ENCODE results near the gene ACO1.

ACO1 gene

DNA sequence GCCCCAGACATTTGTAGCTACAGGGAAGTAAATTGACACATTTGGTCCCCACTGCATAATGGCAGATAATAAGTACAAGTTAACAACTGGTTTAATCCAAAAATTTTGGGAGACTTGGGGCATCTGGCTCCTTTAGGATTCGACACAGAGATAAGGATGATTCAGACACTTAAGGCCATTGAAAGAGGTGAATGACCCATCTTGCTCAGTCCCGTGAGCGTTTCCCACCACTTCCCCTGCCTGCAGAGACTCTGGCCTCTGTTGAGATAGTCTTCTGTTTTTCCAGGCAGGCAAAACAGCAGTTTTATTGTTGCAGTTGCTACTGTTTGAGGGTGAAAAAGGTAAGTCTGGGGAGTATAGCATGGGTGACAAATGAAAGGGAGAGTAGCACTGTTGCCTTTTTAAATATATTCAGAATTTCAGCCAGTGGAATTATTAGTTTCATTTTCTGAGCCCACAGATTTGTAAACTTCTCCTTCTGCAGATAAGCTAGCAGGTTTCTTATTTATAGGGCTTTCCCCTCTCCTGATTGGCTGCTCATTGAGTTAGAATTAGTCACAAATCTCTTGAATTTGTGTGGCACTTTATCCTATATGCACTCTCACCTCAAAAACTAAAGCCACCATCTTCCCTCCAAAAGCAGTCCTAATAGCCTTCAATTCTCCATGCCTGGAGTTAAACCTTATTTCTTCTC, 19.3 kb downstream of the ACO1 start:
- H3K4me3 ChIP-seq (ENCODE audit: low read length): no peak overlapping the region
- no peak overlapping the region for H3K4me2 ChIP-seq (ENCODE audit: low read length)
- peaks cover 6% of the 10 kb centered on the region for H3K4me1 ChIP-seq (ENCODE audit: control insufficient read depth, insufficient read depth, low read length)

DNA sequence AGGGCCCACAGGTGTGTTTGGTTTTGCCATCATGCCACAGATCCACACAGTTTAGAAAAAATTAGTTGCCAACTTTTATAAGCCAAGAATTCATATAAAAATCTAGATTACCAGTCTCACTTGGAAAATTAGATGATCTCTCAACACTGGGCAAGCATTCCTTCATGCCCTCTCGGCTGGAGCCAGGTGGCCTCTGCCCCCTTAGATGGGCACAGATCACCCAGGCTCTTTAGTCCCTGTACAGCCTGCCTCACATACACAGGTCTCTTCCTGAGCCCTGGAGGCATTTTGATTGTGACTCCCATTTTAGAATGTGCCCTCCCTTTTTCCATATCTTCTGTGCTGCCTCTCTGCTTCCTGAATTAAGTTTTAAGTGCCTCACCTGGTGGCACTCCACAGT, 20.0 kb downstream of the ACO1 start:
- no peaks in the 10 kb centered on the region for H3K27me3 ChIP-seq (ENCODE audit: control insufficient read depth, insufficient read depth, low read length)
- H3K4me1 ChIP-seq (ENCODE audit: control insufficient read depth, insufficient read depth, low read length): no peaks in the 10 kb centered on the region
- H3K4me3 ChIP-seq (ENCODE audit: low read length): no peak overlapping the region
- peaks cover 45% of the 10 kb centered on the region for H3K36me3 ChIP-seq (ENCODE audit: insufficient read depth, low read length)
- peaks cover 2% of the 10 kb centered on the region for H3K9me3 ChIP-seq (replicated peaks; ENCODE audit: low read length)
- no peak overlapping the region for H3K9ac ChIP-seq (ENCODE audit: low read depth, low read length)
- no peak overlapping the region for H3K4me2 ChIP-seq (ENCODE audit: low read length)

More for the DNA sequence above, 19.3 kb downstream of the ACO1 start:
- Histone ChIP-seq H3K36me3 (ENCODE audit: insufficient read depth, low read length) (peaks cover 38% of the 10 kb centered on the region), H3K9me3 (replicated peaks; ENCODE audit: low read length) (peaks cover 2% of the 10 kb centered on the region), H3K27me3 (ENCODE audit: control insufficient read depth, insufficient read depth, low read length) (no peaks in the 10 kb centered on the region), H3K9ac (ENCODE audit: low read depth, low read length) (no peak overlapping the region)

DNA sequence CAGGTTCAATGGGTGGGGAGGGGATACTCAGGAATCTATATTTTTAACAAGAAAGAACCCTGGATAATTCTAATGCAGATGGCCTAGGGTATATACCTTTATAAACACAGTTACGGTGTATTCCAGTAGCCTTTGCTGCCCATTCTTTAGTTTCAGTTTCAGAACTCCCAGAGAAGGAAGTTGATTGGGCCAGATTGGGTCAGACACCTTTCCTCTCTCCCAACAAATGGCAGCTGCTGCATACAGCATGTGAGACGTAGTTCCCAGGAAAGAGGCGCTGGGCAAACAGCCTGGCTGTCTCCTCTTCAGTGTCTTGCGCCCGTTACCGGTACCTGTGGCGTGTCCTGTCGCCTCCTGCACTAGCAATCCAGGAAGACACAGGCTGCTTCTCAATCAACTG, 20.4 kb downstream of the ACO1 start:
- H3K36me3 ChIP-seq (ENCODE audit: insufficient read depth, low read length): peaks cover 47% of the 10 kb centered on the region
- H3K27me3 ChIP-seq (ENCODE audit: control insufficient read depth, insufficient read depth, low read length): no peaks in the 10 kb centered on the region

DNA sequence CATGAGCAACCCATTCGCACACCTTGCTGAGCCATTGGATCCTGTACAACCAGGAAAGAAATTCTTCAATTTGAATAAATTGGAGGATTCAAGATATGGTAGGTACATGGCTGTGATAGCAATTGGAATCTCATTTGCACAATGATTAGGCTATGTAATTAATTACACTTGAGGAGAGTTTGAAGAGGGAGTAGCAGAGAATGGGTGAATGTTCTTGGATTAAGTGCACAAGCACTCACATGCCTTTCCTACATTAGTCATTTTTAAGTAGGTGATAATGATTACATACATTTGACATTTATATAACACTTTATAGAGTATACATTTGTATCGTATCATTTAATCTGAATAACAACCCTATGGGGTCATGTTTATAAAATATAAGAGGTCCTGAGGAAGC, 21.1 kb downstream of the ACO1 start:
- H3K36me3 ChIP-seq (ENCODE audit: insufficient read depth, low read length): peaks cover 48% of the 10 kb centered on the region
- no peaks in the 10 kb centered on the region for H3K27me3 ChIP-seq (ENCODE audit: control insufficient read depth, insufficient read depth, low read length)
- H3K4me3 ChIP-seq (ENCODE audit: low read length): no peak overlapping the region
- H3K9ac ChIP-seq (ENCODE audit: low read depth, low read length): no peak overlapping the region
- no peaks in the 10 kb centered on the region for H3K4me1 ChIP-seq (ENCODE audit: control insufficient read depth, insufficient read depth, low read length)
- H3K9me3 ChIP-seq (replicated peaks; ENCODE audit: low read length): peaks cover 2% of the 10 kb centered on the region
- no peak overlapping the region for H3K4me2 ChIP-seq (ENCODE audit: low read length)

More for the DNA sequence above, 20.4 kb downstream of the ACO1 start:
- H3K4me2 ChIP-seq (ENCODE audit: low read length): no peak overlapping the region
- H3K9me3 ChIP-seq (replicated peaks; ENCODE audit: low read length): peaks cover 2% of the 10 kb centered on the region
- no peak overlapping the region for H3K4me3 ChIP-seq (ENCODE audit: low read length)
- no peaks in the 10 kb centered on the region for H3K4me1 ChIP-seq (ENCODE audit: control insufficient read depth, insufficient read depth, low read length)
- no peak overlapping the region for H3K9ac ChIP-seq (ENCODE audit: low read depth, low read length)

DNA sequence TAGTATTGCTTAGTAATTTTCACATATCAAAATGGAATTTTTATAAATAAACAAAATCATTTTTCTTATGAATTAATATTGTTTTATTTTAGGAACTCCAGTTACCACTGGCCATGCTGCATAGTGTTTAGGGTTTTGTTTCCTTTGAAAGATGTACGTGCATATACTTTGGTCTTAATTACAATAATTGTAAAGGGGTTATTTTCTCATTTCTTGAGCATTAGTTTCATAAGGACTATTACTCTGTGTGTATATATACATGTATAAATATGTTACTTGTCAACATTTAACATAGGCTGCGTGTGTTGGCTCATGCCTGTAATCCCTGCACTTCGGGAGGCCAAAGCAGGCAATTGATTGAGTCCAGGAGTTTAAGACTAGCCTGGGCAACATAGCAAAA, 21.6 kb downstream of the ACO1 start:
- H3K4me1 ChIP-seq (ENCODE audit: control insufficient read depth, insufficient read depth, low read length): no peaks in the 10 kb centered on the region
- no peak overlapping the region for H3K4me3 ChIP-seq (ENCODE audit: low read length)
- H3K4me2 ChIP-seq (ENCODE audit: low read length): no peak overlapping the region
- H3K9ac ChIP-seq (ENCODE audit: low read depth, low read length): no peak overlapping the region
- H3K36me3 ChIP-seq (ENCODE audit: insufficient read depth, low read length): peaks cover 53% of the 10 kb centered on the region
- H3K27me3 ChIP-seq (ENCODE audit: control insufficient read depth, insufficient read depth, low read length): no peaks in the 10 kb centered on the region
- peaks cover 2% of the 10 kb centered on the region for H3K9me3 ChIP-seq (replicated peaks; ENCODE audit: low read length)

DNA sequence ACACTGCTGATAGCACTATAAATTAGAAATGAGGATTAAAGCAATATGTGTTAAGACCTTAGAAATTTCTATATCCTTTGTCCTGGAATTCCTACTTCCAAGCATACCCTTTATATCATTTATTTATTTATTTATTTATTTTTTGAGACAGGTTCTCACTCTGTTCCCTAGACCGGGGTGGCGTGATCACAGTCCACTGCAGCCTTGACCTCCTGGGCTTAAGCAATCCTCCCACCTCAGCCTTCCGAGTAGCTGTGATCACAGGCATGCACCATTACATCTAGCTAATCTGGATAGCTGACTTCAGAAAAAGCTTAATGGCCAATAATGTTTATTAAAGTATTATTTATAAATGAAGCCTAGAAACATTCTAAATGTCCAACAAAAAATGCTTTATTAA, 27.3 kb downstream of the ACO1 start:
- Histone ChIP-seq H3K27me3 (ENCODE audit: control insufficient read depth, insufficient read depth, low read length) (no peaks in the 10 kb centered on the region), H3K4me2 (ENCODE audit: low read length) (no peak overlapping the region), H3K4me3 (ENCODE audit: low read length) (no peak overlapping the region), H3K4me1 (ENCODE audit: control insufficient read depth, insufficient read depth, low read length) (peaks cover 5% of the 10 kb centered on the region), H3K36me3 (ENCODE audit: insufficient read depth, low read length) (peaks cover 66% of the 10 kb centered on the region), H3K9me3 (replicated peaks; ENCODE audit: low read length) (no peaks in the 10 kb centered on the region), H3K9ac (ENCODE audit: low read depth, low read length) (no peak overlapping the region)

DNA sequence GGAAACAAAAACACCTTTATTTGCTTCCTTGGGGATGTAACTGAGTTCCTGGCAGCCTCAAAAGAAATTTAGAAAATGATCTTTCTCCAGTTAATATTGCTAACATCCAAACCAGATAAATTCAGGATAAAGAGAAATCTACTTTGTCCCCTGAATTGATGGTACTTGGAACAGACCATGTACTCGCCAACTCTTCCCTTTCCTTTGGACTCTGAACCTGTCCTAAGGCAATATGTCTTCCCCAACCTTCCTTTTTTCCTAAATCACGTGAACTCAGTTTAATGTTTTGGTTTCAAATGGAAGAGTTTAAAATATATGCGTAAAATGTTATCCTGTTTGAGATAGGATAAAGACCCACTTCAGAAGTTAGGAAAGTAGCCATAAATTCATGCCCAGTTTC, 28.0 kb downstream of the ACO1 start:
- Histone ChIP-seq H3K9ac (ENCODE audit: low read depth, low read length) (no peak overlapping the region), H3K36me3 (ENCODE audit: insufficient read depth, low read length) (peaks cover 67% of the 10 kb centered on the region), H3K4me3 (ENCODE audit: low read length) (no peak overlapping the region), H3K4me1 (ENCODE audit: control insufficient read depth, insufficient read depth, low read length) (peaks cover 5% of the 10 kb centered on the region), H3K27me3 (ENCODE audit: control insufficient read depth, insufficient read depth, low read length) (no peaks in the 10 kb centered on the region), H3K9me3 (replicated peaks; ENCODE audit: low read length) (no peaks in the 10 kb centered on the region), H3K4me2 (ENCODE audit: low read length) (no peak overlapping the region)

DNA sequence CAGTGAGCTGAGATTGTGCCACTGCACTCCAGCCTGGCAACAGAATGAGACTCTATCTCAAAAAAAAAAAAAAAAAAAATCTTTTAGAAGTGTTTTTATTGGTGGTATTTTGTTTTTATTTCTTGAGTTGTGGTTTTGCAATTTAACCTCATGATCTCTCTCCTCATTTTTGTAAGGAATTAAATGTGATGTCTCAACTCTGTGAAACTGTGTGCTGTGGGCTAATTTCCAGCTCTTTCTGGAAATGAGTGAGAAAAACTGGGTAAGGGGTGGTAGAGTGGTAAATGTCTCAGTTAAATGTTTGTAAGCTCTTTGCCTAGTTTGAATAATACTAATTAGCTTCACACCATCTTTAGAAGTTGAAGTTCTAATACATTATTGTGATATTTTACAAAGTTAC, 29.0 kb downstream of the ACO1 start:
- Histone ChIP-seq H3K36me3 (ENCODE audit: insufficient read depth, low read length) (peaks cover 63% of the 10 kb centered on the region), H3K27me3 (ENCODE audit: control insufficient read depth, insufficient read depth, low read length) (no peaks in the 10 kb centered on the region), H3K9me3 (replicated peaks; ENCODE audit: low read length) (no peaks in the 10 kb centered on the region), H3K9ac (ENCODE audit: low read depth, low read length) (no peak overlapping the region), H3K4me1 (ENCODE audit: control insufficient read depth, insufficient read depth, low read length) (peaks cover 5% of the 10 kb centered on the region), H3K4me2 (ENCODE audit: low read length) (no peak overlapping the region), H3K4me3 (ENCODE audit: low read length) (no peak overlapping the region)

DNA sequence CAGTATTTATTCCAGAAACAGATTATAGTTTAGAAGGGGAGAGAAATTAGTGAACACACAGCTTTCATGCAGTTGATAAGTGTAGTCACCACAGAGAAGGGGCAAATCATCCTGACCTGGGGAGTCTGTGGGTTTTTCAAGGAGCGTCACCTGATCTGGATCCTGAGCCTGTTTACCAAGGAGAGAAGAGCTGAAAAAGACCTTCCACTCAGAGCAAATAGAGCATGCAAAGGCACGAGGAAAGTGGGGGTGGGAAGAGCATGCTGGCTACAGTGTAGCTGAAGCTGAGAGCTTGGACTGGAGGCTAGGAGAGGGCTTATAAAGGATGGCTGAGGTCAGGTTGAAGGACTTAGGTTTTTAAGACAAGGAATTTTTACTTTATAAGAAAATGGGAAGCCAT, 30.4 kb downstream of the ACO1 start:
- Histone ChIP-seq H3K4me3 (ENCODE audit: low read length) (no peak overlapping the region), H3K4me1 (ENCODE audit: control insufficient read depth, insufficient read depth, low read length) (peaks cover 5% of the 10 kb centered on the region), H3K4me2 (ENCODE audit: low read length) (no peak overlapping the region), H3K9ac (ENCODE audit: low read depth, low read length) (no peak overlapping the region), H3K36me3 (ENCODE audit: insufficient read depth, low read length) (peaks cover 58% of the 10 kb centered on the region), H3K9me3 (replicated peaks; ENCODE audit: low read length) (no peaks in the 10 kb centered on the region), H3K27me3 (ENCODE audit: control insufficient read depth, insufficient read depth, low read length) (no peaks in the 10 kb centered on the region)

DNA sequence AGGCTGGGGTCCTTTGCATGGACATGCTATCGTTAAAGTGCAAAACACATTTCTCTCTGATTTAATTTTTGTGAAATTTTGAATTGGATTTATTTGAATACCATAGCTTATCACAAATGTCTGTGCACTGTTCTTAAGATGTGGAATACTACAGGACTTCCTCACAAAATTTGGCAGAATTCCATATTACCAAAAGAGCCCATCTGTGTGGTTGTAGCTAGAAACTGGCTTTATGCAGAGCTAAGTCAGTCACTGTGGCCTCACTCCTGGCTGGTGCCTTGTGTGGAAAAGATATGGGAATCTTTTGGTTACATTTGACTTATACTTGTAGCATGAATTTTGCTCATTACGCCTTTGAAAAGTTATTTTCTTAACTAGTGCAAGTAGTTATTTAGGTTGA, 35.5 kb downstream of the ACO1 start:
- no peak overlapping the region for H3K9ac ChIP-seq (ENCODE audit: low read depth, low read length)

DNA sequence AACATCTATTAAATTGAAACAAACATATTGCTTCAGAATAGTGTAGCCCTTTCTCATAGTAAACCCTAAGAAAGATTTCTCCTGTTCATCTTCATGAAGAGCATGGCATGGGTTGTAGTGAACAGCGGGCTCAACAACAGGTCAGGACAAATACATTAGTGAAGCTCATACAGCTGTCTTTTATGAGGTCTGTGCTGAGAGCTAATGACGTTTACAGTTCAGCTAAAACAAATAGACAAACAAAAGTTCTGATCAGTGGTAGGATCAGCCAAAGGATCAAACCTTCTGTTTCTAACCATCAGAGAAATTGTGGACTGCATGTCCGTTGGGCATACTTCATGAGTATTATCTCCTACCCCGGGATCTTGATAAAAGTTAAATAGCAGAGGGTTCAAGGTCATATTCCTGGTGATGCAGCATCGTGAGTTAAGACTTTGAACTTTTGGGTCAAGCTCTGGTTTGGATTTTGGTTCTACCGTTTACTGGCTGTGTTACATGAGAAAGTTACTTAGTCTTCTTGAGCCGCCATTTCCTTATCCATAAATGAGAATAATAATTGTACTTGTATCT, 37.9 kb downstream of the ACO1 start:
- H3K27me3 ChIP-seq (ENCODE audit: control insufficient read depth, insufficient read depth, low read length): no peaks in the 10 kb centered on the region
- H3K4me1 ChIP-seq (ENCODE audit: control insufficient read depth, insufficient read depth, low read length): peaks cover 27% of the 10 kb centered on the region
- no peaks in the 10 kb centered on the region for H3K9me3 ChIP-seq (replicated peaks; ENCODE audit: low read length)
- no peak overlapping the region for H3K9ac ChIP-seq (ENCODE audit: low read depth, low read length)
- peaks cover 66% of the 10 kb centered on the region for H3K36me3 ChIP-seq (ENCODE audit: insufficient read depth, low read length)
- no peak overlapping the region for H3K4me2 ChIP-seq (ENCODE audit: low read length)
- no peak overlapping the region for H3K4me3 ChIP-seq (ENCODE audit: low read length)

More for the DNA sequence above, 35.5 kb downstream of the ACO1 start:
- no peak overlapping the region for H3K4me3 ChIP-seq (ENCODE audit: low read length)
- peaks cover 13% of the 10 kb centered on the region for H3K4me1 ChIP-seq (ENCODE audit: control insufficient read depth, insufficient read depth, low read length)
- H3K9me3 ChIP-seq (replicated peaks; ENCODE audit: low read length): no peaks in the 10 kb centered on the region
- peaks cover 65% of the 10 kb centered on the region for H3K36me3 ChIP-seq (ENCODE audit: insufficient read depth, low read length)
- H3K4me2 ChIP-seq (ENCODE audit: low read length): no peak overlapping the region
- H3K27me3 ChIP-seq (ENCODE audit: control insufficient read depth, insufficient read depth, low read length): no peaks in the 10 kb centered on the region

DNA sequence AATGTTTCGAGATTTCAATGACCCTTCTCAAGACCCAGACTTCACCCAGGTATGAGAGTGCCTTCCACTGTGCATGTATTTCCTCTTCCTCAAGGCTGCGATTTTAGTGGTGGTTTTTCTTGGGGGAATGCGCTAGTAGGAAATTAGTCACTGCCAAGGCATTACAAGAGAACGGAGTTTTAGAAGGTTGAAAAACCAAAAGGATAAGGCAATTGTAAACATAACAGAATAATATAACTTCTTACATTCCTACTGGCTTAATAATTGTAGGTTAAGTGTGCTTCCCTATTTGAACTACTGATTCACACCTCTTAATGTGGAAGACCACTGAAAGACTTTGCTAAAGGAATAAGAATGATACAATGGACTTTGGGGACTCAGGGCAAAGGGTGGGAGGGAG, 38.9 kb downstream of the ACO1 start:
- H3K9ac ChIP-seq (ENCODE audit: low read depth, low read length): no peak overlapping the region
- H3K4me1 ChIP-seq (ENCODE audit: control insufficient read depth, insufficient read depth, low read length): peaks cover 37% of the 10 kb centered on the region
- H3K27me3 ChIP-seq (ENCODE audit: control insufficient read depth, insufficient read depth, low read length): no peaks in the 10 kb centered on the region
- no peak overlapping the region for H3K4me2 ChIP-seq (ENCODE audit: low read length)
- no peak overlapping the region for H3K4me3 ChIP-seq (ENCODE audit: low read length)
- peaks cover 59% of the 10 kb centered on the region for H3K36me3 ChIP-seq (ENCODE audit: insufficient read depth, low read length)
- no peaks in the 10 kb centered on the region for H3K9me3 ChIP-seq (replicated peaks; ENCODE audit: low read length)

Measured in skeletal muscle satellite cell (primary cell).